ENCODE measurements around the gene TNS2.
"Not testable (repeated sequence)": the region's sequence is repeated elsewhere in the genome, so short reads cannot be mapped to it uniquely, and the experiment has no call there.

The TNS2 gene

GRCh38 chr12:53094796-53095595 lies 45.1 kb downstream of the TNS2 start:
- 100% methylated on average over 1 of the region's 5 CpGs for WGBS (ENCODE audit: insufficient coverage)
- ChIA-PET POLR2A (interaction anchor here (1.7 kb wide), 1 partner anchor 16 kb away, joined by 6 read pairs; the partner anchor contains the start of gene SPRYD3), CTCF (interaction anchor here (1.3 to 14.5 kb wide), 3 partner anchors 9 to 27 kb away, joined by 3 to 361 read pairs (median 6); no protein-coding TSS in a partner anchor)
- H3K27ac ChIP-seq (ENCODE audit: insufficient read depth in 1 of 2, low read depth in 1 of 2, low read length in 2 of 2, poor library complexity in 1 of 2, severe bottlenecking in 2 of 2); H3K4me3 ChIP-seq (ENCODE audit: control insufficient read depth in 1 of 7, extremely low read depth in 1 of 7, insufficient read depth in 4 of 7, low read depth in 2 of 7, low read length in 6 of 7); H3K9me3 ChIP-seq (ENCODE audit: control extremely low read depth in 1 of 5, control insufficient read depth in 4 of 5, insufficient read depth in 2 of 5, low read depth in 1 of 5, low read length in 4 of 5); DNase-seq; H3K27me3 ChIP-seq (replicated peaks in 2 of 5; ENCODE audit: control insufficient read depth in 4 of 5, insufficient read depth in 5 of 5, low read length in 4 of 5); H3K36me3 ChIP-seq (ENCODE audit: control insufficient read depth in 4 of 4, insufficient read depth in 4 of 4, low read length in 3 of 4): not testable (repeated sequence)
- H3K4me1 ChIP-seq (ENCODE audit: control extremely low read depth in 1 of 4, control insufficient read depth in 4 of 4, insufficient read depth in 4 of 4, low read length in 3 of 4) = peaks cover 2 to 39% (median 32%) of the 10 kb centered on the region in 4 experiments

- not testable (repeated sequence) for H3K4me3 ChIP-seq (ENCODE audit: control insufficient read depth in 1 of 7, extremely low read depth in 1 of 7, insufficient read depth in 4 of 7, low read depth in 2 of 7, low read length in 6 of 7); H3K27ac ChIP-seq (ENCODE audit: insufficient read depth in 1 of 2, low read depth in 1 of 2, low read length in 2 of 2, poor library complexity in 1 of 2, severe bottlenecking in 2 of 2); DNase-seq; H3K9me3 ChIP-seq (ENCODE audit: control extremely low read depth in 1 of 5, control insufficient read depth in 4 of 5, insufficient read depth in 2 of 5, low read depth in 1 of 5, low read length in 4 of 5); H3K36me3 ChIP-seq (ENCODE audit: control insufficient read depth in 4 of 4, insufficient read depth in 4 of 4, low read length in 3 of 4); H3K27me3 ChIP-seq (replicated peaks in 2 of 5; ENCODE audit: control insufficient read depth in 4 of 5, insufficient read depth in 5 of 5, low read length in 4 of 5)
- ChIA-PET POLR2A (interaction anchor here (1.7 kb wide), 1 partner anchor 16 kb away, joined by 6 read pairs; the partner anchor contains the start of gene SPRYD3), CTCF (interaction anchor here (1.3 to 14.5 kb wide), 2 partner anchors 10 to 28 kb away, joined by 3 to 361 read pairs; no protein-coding TSS in a partner anchor)
- H3K4me1 ChIP-seq (ENCODE audit: control extremely low read depth in 1 of 4, control insufficient read depth in 4 of 4, insufficient read depth in 4 of 4, low read length in 3 of 4) = peaks cover 2 to 39% (median 32%) of the 10 kb centered on the region in 4 experiments
- WGBS (ENCODE audit: insufficient coverage) = no CpG with 5 or more reads among the region's 3 CpGs
These were observed 45.7 kb downstream of the TNS2 start for GRCh38 chr12:53095596-53095895.

- DNase-seq = no peak
- Histone ChIP-seq H3K9me3 (ENCODE audit: control extremely low read depth in 1 of 5, control insufficient read depth in 4 of 5, insufficient read depth in 2 of 5, low read depth in 1 of 5, low read length in 4 of 5) (no peaks in the 10 kb centered on the region), H3K4me1 (ENCODE audit: control extremely low read depth in 1 of 4, control insufficient read depth in 4 of 4, insufficient read depth in 4 of 4, low read length in 3 of 4) (peaks cover 2 to 39% (median 32%) of the 10 kb centered on the region in 4 experiments), H3K27me3 (replicated peaks in 2 of 5; ENCODE audit: control insufficient read depth in 4 of 5, insufficient read depth in 5 of 5, low read length in 4 of 5) (no peaks in the 10 kb centered on the region), H3K4me3 (ENCODE audit: control insufficient read depth in 1 of 7, extremely low read depth in 1 of 7, insufficient read depth in 4 of 7, low read depth in 2 of 7, low read length in 6 of 7) (no peak overlapping the region), H3K27ac (ENCODE audit: insufficient read depth in 1 of 2, low read depth in 1 of 2, low read length in 2 of 2, poor library complexity in 1 of 2, severe bottlenecking in 2 of 2) (no peak overlapping the region), H3K36me3 (ENCODE audit: control insufficient read depth in 4 of 4, insufficient read depth in 4 of 4, low read length in 3 of 4) (no peaks in the 10 kb centered on the region)
- POLR2A ChIA-PET = interaction anchor here (3.9 kb wide), 1 partner anchor 16 kb away, joined by 16 read pairs; the partner anchor contains the start of gene SPRYD3
- CTCF ChIA-PET = interaction anchor here (1.3 to 14.5 kb wide), 3 partner anchors 11 to 28 kb away, joined by 3 to 361 read pairs (median 26); no protein-coding TSS in a partner anchor
- WGBS (ENCODE audit: insufficient coverage) = 97% methylated on average over 9 of the region's 11 CpGs
These were observed 46.4 kb downstream of the TNS2 start for GRCh38 chr12:53096089-53096741.

GRCh38 chr12:53096759-53097158 lies 46.9 kb downstream of the TNS2 start:
- Histone ChIP-seq H3K36me3 (ENCODE audit: control insufficient read depth in 4 of 4, insufficient read depth in 4 of 4, low read length in 3 of 4) (no peaks in the 10 kb centered on the region), H3K4me1 (ENCODE audit: control extremely low read depth in 1 of 4, control insufficient read depth in 4 of 4, insufficient read depth in 4 of 4, low read length in 3 of 4) (peaks cover 2 to 39% (median 32%) of the 10 kb centered on the region in 4 experiments), H3K4me3 (ENCODE audit: control insufficient read depth in 1 of 7, extremely low read depth in 1 of 7, insufficient read depth in 4 of 7, low read depth in 2 of 7, low read length in 6 of 7) (peak overlapping the region in 6 of 7 experiments; percentile 35 to 77 (median 67)), H3K27ac (ENCODE audit: insufficient read depth in 1 of 2, low read depth in 1 of 2, low read length in 2 of 2, poor library complexity in 1 of 2, severe bottlenecking in 2 of 2) (no peak overlapping the region), H3K27me3 (replicated peaks in 2 of 5; ENCODE audit: control insufficient read depth in 4 of 5, insufficient read depth in 5 of 5, low read length in 4 of 5) (no peaks in the 10 kb centered on the region), H3K9me3 (ENCODE audit: control extremely low read depth in 1 of 5, control insufficient read depth in 4 of 5, insufficient read depth in 2 of 5, low read depth in 1 of 5, low read length in 4 of 5) (no peaks in the 10 kb centered on the region)
- CTCF ChIA-PET = interaction anchor here (1.6 to 14.5 kb wide), 3 partner anchors 11 to 64 kb away, joined by 4 to 361 read pairs (median 26); no protein-coding TSS in a partner anchor
- 63% methylated on average over 5 of the region's 9 CpGs for WGBS (ENCODE audit: insufficient coverage)
- POLR2A ChIA-PET = interaction anchor here (3.9 kb wide), 1 partner anchor 17 kb away, joined by 16 read pairs; the partner anchor contains the start of gene SPRYD3
- DNase-seq = no peak

- ChIA-PET CTCF (interaction anchor here (1.3 to 14.5 kb wide), 6 partner anchors 12 to 63 kb away, joined by 3 to 361 read pairs (median 12); no protein-coding TSS in a partner anchor), POLR2A (interaction anchor here (0.9 to 3.9 kb wide), 2 partner anchors 17 to 50 kb away, joined by 3 to 16 read pairs; partner anchors contain the start of gene SPRYD3)
- 0% methylated on average over 5 of the region's 9 CpGs for WGBS (ENCODE audit: insufficient coverage)
- no peaks in the 10 kb centered on the region for H3K36me3 ChIP-seq (ENCODE audit: control insufficient read depth in 4 of 4, insufficient read depth in 4 of 4, low read length in 3 of 4)
- no peaks in the 10 kb centered on the region for H3K27me3 ChIP-seq (replicated peaks in 2 of 5; ENCODE audit: control insufficient read depth in 4 of 5, insufficient read depth in 5 of 5, low read length in 4 of 5)
- H3K4me1 ChIP-seq (ENCODE audit: control extremely low read depth in 1 of 4, control insufficient read depth in 4 of 4, insufficient read depth in 4 of 4, low read length in 3 of 4) = peaks cover 2 to 43% (median 35%) of the 10 kb centered on the region in 4 experiments
- no peak overlapping the region for H3K27ac ChIP-seq (ENCODE audit: insufficient read depth in 1 of 2, low read depth in 1 of 2, low read length in 2 of 2, poor library complexity in 1 of 2, severe bottlenecking in 2 of 2)
- peak overlapping the region in 6 of 7 experiments; percentile 35 to 77 (median 67) for H3K4me3 ChIP-seq (ENCODE audit: control insufficient read depth in 1 of 7, extremely low read depth in 1 of 7, insufficient read depth in 4 of 7, low read depth in 2 of 7, low read length in 6 of 7)
- no peaks in the 10 kb centered on the region for H3K9me3 ChIP-seq (ENCODE audit: control extremely low read depth in 1 of 5, control insufficient read depth in 4 of 5, insufficient read depth in 2 of 5, low read depth in 1 of 5, low read length in 4 of 5)
- DNase-seq = peak in 2 of 3 donors; percentile 18 to 24
These were observed 47.3 kb downstream of the TNS2 start for GRCh38 chr12:53097207-53097563.

GRCh38 chr12:53097564-53098353 lies 47.9 kb downstream of the TNS2 start, which contains the start of gene IGFBP6:
Gene IGFBP6 (plus strand): TSS chr12:53097667. CDS start chr12:53097718, 51 bp downstream.
- WGBS (ENCODE audit: insufficient coverage) = under 1% methylated on average over 38 of the region's 51 CpGs
- Histone ChIP-seq H3K9me3 (ENCODE audit: control extremely low read depth in 1 of 5, control insufficient read depth in 4 of 5, insufficient read depth in 2 of 5, low read depth in 1 of 5, low read length in 4 of 5) (no peaks in the 10 kb centered on the region), H3K27ac (ENCODE audit: insufficient read depth in 1 of 2, low read depth in 1 of 2, low read length in 2 of 2, poor library complexity in 1 of 2, severe bottlenecking in 2 of 2) (no peak within 1 kb of the TSS), H3K4me1 (ENCODE audit: control extremely low read depth in 1 of 4, control insufficient read depth in 4 of 4, insufficient read depth in 4 of 4, low read length in 3 of 4) (peaks cover 6 to 49% (median 40%) of the 10 kb centered on the region in 4 experiments), H3K4me3 (ENCODE audit: control insufficient read depth in 1 of 7, extremely low read depth in 1 of 7, insufficient read depth in 4 of 7, low read depth in 2 of 7, low read length in 6 of 7) (peak within 1 kb of the TSS; percentile 30 to 77 (median 66)), H3K36me3 (ENCODE audit: control insufficient read depth in 4 of 4, insufficient read depth in 4 of 4, low read length in 3 of 4) (no peaks in the 10 kb centered on the region), H3K27me3 (replicated peaks in 2 of 5; ENCODE audit: control insufficient read depth in 4 of 5, insufficient read depth in 5 of 5, low read length in 4 of 5) (no peaks in the 10 kb centered on the region)
- ChIA-PET POLR2A (interaction anchor here (0.9 to 3.9 kb wide), 3 partner anchors 11 to 50 kb away, joined by 3 to 16 read pairs (median 4); partner anchors contain the start of gene SPRYD3), CTCF (interaction anchor here (0.9 to 14.5 kb wide), 9 partner anchors 12 to 63 kb away, joined by 3 to 361 read pairs (median 7); partner anchors contain the start of gene SPRYD3)
- DNase-seq = peak; percentile 61 to 83 (median 72)
